ENCODE data around the gene ARHGEF7. TPM values are rescaled to one million over a fixed set of nuclear protein-coding genes. Genes with fewer than 3 reads are reported as not detected.

Gene ARHGEF7
- total RNA-seq, 4 donors from 2014 or later: 79.2 to 173 (median 114) TPM

DNA sequence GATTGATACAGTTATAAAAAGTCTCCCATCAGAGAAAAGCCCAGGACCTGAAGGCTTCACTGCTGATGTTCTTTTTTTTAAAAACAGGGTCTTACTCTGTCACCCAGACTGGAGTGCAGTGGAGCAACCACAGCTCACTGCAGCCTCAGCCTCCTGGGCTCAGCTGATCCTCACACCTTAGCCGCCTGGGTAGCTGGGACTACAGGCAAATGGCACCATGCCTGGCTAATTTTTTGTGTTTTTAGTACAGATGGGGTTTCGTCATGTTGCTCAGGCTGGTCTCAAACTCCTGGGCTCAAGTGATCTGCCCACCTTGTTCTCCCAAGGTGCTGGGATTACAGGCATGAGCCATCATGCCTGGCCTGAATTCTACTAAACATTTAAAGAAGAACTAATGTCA lies 238.4 kb downstream of the ARHGEF7 start:
- TF ChIP-seq, protein P1, sequence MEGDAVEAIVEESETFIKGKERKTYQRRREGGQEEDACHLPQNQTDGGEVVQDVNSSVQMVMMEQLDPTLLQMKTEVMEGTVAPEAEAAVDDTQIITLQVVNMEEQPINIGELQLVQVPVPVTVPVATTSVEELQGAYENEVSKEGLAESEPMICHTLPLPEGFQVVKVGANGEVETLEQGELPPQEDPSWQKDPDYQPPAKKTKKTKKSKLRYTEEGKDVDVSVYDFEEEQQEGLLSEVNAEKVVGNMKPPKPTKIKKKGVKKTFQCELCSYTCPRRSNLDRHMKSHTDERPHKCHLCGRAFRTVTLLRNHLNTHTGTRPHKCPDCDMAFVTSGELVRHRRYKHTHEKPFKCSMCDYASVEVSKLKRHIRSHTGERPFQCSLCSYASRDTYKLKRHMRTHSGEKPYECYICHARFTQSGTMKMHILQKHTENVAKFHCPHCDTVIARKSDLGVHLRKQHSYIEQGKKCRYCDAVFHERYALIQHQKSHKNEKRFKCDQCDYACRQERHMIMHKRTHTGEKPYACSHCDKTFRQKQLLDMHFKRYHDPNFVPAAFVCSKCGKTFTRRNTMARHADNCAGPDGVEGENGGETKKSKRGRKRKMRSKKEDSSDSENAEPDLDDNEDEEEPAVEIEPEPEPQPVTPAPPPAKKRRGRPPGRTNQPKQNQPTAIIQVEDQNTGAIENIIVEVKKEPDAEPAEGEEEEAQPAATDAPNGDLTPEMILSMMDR (IDR thresholded peaks at IDR 0.05; ENCODE audit: low read depth): no peak

DNA sequence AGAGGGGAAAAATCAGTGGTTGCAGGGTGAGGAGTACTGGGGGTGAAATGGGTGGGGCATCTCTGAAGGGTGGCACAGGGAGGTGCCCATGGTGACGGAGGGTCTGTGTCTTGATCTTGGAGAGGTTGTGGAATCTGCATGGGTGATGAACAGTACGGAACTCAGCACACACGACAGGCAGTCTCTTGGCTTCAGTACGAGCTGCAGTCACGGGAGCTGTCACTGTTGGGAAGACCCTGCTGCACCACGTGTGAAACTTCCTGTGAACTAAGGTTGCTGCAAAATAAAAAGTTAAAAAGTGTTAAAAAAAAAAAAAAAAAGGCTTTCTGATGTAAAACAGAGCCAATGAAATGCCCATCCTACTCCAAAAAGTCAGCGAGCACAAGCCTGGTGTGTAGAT lies 239.7 kb downstream of the ARHGEF7 start:
- TF ChIP-seq, protein P1 (IDR thresholded peaks at IDR 0.05; ENCODE audit: low read depth): no peak

Other genes with a start within 250 kb of the ARHGEF7 start
- 100 to 1,000 TPM; 118 to 170 (median 135) TPM for gene ANKRD10, start 200.2 kb upstream of the ARHGEF7 start, total RNA-seq
- not detected for gene TEX29, start 205.3 kb downstream of the ARHGEF7 start, total RNA-seq

Data from subcutaneous adipose tissue (tissue), 4 donors.